Neuronal stem cell (in vitro differentiated cells): ENCODE data around the gene ANXA6.

ENCODE experiments used
- DNase-seq: peaks from one replicate; pipeline ENCODE4 v3.0.0-alpha.2; 2013; ENCODE audit warnings: low spot score
- H2AFZ ChIP-seq: one replicate; pipeline ENCODE4 v1.6.1; 2013; ENCODE audit warnings: mild to moderate bottlenecking, low read length, inconsistent platforms
- H2AK5ac ChIP-seq: 2 replicates; pipeline ENCODE4 v1.6.1; 2013; ENCODE audit warnings: low read depth, mild to moderate bottlenecking, inconsistent platforms, low read length, moderate library complexity, mixed read lengths
- H2BK120ac ChIP-seq: 2 replicates; pipeline ENCODE4 v1.6.1; 2013; ENCODE audit warnings: low read depth, mild to moderate bottlenecking, inconsistent platforms, low read length, moderate library complexity, mixed read lengths
- H2BK12ac ChIP-seq: one replicate; pipeline ENCODE4 v1.6.1; 2013; ENCODE audit warnings: low read length, inconsistent platforms
- H2BK15ac ChIP-seq: 2 replicates; pipeline ENCODE4 v1.6.1; 2013; ENCODE audit warnings: mild to moderate bottlenecking, low read length, inconsistent platforms, mixed read lengths
- H2BK5ac ChIP-seq: one replicate; pipeline ENCODE4 v1.6.1; 2013; ENCODE audit warnings: inconsistent platforms, mild to moderate bottlenecking, low read length, moderate library complexity
- H3K14ac ChIP-seq: one replicate; pipeline ENCODE4 v1.6.1; 2013; ENCODE audit warnings: low read length, inconsistent platforms
- H3K18ac ChIP-seq: 2 replicates; pipeline ENCODE4 v1.6.1; 2013; ENCODE audit warnings: low read length, inconsistent platforms
- H3K23ac ChIP-seq: 2 replicates; pipeline ENCODE4 v1.6.1; 2013; ENCODE audit warnings: low read depth, mild to moderate bottlenecking, mixed read lengths, low read length, inconsistent platforms; ENCODE audit not compliant: poor library complexity
- H3K27ac ChIP-seq: replicated peaks from 3 replicates; pipeline ENCODE4 v1.5.1; 2013; ENCODE audit warnings: low read length, inconsistent platforms
- H3K27me3 ChIP-seq, 3 experiments: 2 replicates each; pipeline ENCODE4 v1.6.1; 2013; ENCODE audit warnings: low read length in 3 of 3, mild to moderate bottlenecking in 2 of 3, inconsistent platforms in 1 of 3, low read depth in 1 of 3, mixed read lengths in 1 of 3, moderate library complexity in 1 of 3; ENCODE audit not compliant: control insufficient read depth in 3 of 3, insufficient read depth in 3 of 3
- H3K36me3 ChIP-seq, 2 donors: replicated peaks in 1 of 2; 2 replicates each; pipeline ENCODE4 v1.6.1; 2013; ENCODE audit warnings: low read length in 2 of 2; ENCODE audit not compliant: control insufficient read depth in 2 of 2, insufficient read depth in 2 of 2
- H3K4ac ChIP-seq: 2 replicates; pipeline ENCODE4 v1.6.1; 2013; ENCODE audit warnings: inconsistent platforms, mild to moderate bottlenecking, low read length, moderate library complexity
- H3K4me1 ChIP-seq, 2 donors: 1 replicate in 1 of 2; 2 replicates in 1 of 2; pipeline ENCODE4 v1.6.1; 2013; ENCODE audit warnings: low read length in 2 of 2, low read depth in 1 of 2; ENCODE audit not compliant: control insufficient read depth in 2 of 2, insufficient read depth in 1 of 2
- H3K4me2 ChIP-seq: one replicate; pipeline ENCODE4 v1.6.1; 2013; ENCODE audit warnings: mild to moderate bottlenecking, low read length, inconsistent platforms; ENCODE audit not compliant: insufficient read depth, poor library complexity, severe bottlenecking
- H3K4me3 ChIP-seq, 2 donors: 2 replicates each; pipeline ENCODE4 v1.5.1; 2013; ENCODE audit warnings: low read length in 2 of 2, mild to moderate bottlenecking in 2 of 2, inconsistent platforms in 1 of 2, moderate library complexity in 1 of 2
- H3K79me1 ChIP-seq: one replicate; pipeline ENCODE4 v1.6.1; 2013; ENCODE audit warnings: low read depth, mild to moderate bottlenecking, inconsistent platforms, low read length, moderate library complexity
- H3K9ac ChIP-seq: one replicate; pipeline ENCODE4 v1.6.1; 2013; ENCODE audit warnings: mild to moderate bottlenecking, low read depth, low read length, inconsistent platforms; ENCODE audit not compliant: poor library complexity
- H3K9me3 ChIP-seq, 2 donors: replicated peaks in 1 of 2; 2 replicates each; pipeline versions ENCODE3 to v1.6.1; 2013; ENCODE audit warnings: low read length in 2 of 2, mild to moderate bottlenecking in 2 of 2, inconsistent platforms in 1 of 2, low read depth in 1 of 2, mixed read lengths in 1 of 2, moderate library complexity in 1 of 2; ENCODE audit not compliant: control insufficient read depth in 2 of 2, insufficient read depth in 1 of 2
- H4K8ac ChIP-seq: one replicate; pipeline ENCODE4 v1.6.1; 2013; ENCODE audit warnings: low read depth, mild to moderate bottlenecking, inconsistent platforms, low read length, moderate library complexity
- H4K91ac ChIP-seq: one replicate; pipeline ENCODE4 v1.6.1; 2013; ENCODE audit warnings: low read length, low read depth, mild to moderate bottlenecking, inconsistent platforms; ENCODE audit not compliant: poor library complexity
- WGBS, 2 donors: extraction: QIAGEN DNeasy Blood & Tissue Kit; methylation state at CpG; one replicate each; pipeline ENCODE4 v1.1.7; 2013; ENCODE audit warnings: missing lambda C conversion rate in 2 of 2, mixed read lengths in 1 of 2; ENCODE audit not compliant: insufficient read length in 2 of 2, insufficient replicate concordance in 1 of 2; ENCODE audit errors: extremely low coverage in 2 of 2; 5-methylcytosine and 5-hydroxymethylcytosine counted together

ANXA6 gene

DNA sequence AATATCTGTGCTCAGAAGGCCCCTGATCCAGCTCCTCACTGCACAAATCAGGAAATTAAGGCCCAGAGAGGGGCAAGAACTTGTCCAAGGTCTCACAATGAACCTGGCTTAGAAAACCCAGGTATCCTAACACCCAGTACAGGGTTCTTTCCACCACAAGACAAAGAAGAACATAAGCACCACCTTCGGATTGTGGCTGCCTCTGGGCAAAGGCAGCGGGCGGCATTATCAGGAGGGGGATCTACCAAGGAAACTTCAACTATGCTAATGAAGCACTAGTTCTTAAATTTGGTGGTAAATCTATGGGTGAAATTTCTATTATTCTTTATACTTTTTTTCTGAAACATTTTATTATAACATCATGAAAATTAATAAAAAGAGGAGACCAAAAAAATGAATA, 17.9 kb downstream of the ANXA6 start:
- Histone ChIP-seq H3K9ac (no peak overlapping the region), H3K14ac (no peak overlapping the region), H2AK5ac (no peak overlapping the region), H2BK15ac (no peak overlapping the region), H3K23ac (no peak overlapping the region), H3K18ac (no peak overlapping the region), H4K8ac (no peak overlapping the region), H3K4me1 (no peaks in the 10 kb centered on the region), H2BK5ac (no peak overlapping the region), H2BK12ac (no peak overlapping the region), H2BK120ac (no peak overlapping the region), H3K79me1 (no peaks in the 10 kb centered on the region), H3K4me2 (no peak overlapping the region), H3K9me3 (no peaks in the 10 kb centered on the region), H3K27me3 (no peaks in the 10 kb centered on the region), H2AFZ (no peak overlapping the region), H3K27ac (no peak overlapping the region), H3K36me3 (peaks cover 23 to 90% of the 10 kb centered on the region in 2 donors), H3K4ac (no peak overlapping the region), H3K4me3 (no peak overlapping the region), H4K91ac (no peak overlapping the region)
- DNase-seq: no peak
- no CpG with 5 or more reads among the region's 3 CpGs for WGBS, 2 donors

DNA sequence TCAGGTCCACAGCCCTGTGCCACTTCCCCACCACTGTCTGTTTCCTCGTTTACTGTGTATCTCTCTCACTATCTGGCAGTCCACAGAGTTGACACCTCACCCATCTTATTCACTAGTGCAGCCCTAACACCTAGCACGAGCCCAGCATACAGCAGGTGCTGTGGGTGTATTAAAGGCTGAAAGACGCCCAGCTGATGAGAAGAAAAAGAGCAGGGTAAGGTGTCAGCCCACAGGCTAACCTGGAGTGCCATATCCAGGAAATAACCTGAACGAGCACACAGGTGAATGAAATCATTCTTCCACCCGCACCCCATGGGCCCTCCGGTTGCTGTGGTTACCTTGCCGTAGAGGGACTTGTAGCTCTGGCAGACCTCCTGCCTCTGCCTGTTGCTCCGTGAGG, 18.6 kb downstream of the ANXA6 start:
- no peak for DNase-seq
- H3K27ac ChIP-seq: no peak overlapping the region
- no peak overlapping the region for H2AK5ac ChIP-seq
- H2BK5ac ChIP-seq: no peak overlapping the region
- no peak overlapping the region for H3K4me3 ChIP-seq
- H3K18ac ChIP-seq: no peak overlapping the region
- no peak overlapping the region for H4K8ac ChIP-seq
- no peaks in the 10 kb centered on the region for H3K9me3 ChIP-seq
- no peak overlapping the region for H3K4ac ChIP-seq
- H3K36me3 ChIP-seq: peaks cover 25 to 90% of the 10 kb centered on the region in 2 donors
- no peak overlapping the region for H4K91ac ChIP-seq
- H3K23ac ChIP-seq: no peak overlapping the region
- WGBS, 2 donors: no CpG with 5 or more reads among the region's 8 CpGs
- no peak overlapping the region for H2BK12ac ChIP-seq
- no peaks in the 10 kb centered on the region for H3K27me3 ChIP-seq
- H2BK120ac ChIP-seq: no peak overlapping the region
- H2BK15ac ChIP-seq: no peak overlapping the region
- no peaks in the 10 kb centered on the region for H3K79me1 ChIP-seq
- H3K9ac ChIP-seq: no peak overlapping the region
- no peaks in the 10 kb centered on the region for H3K4me1 ChIP-seq
- H3K14ac ChIP-seq: no peak overlapping the region
- no peak overlapping the region for H2AFZ ChIP-seq
- H3K4me2 ChIP-seq: no peak overlapping the region

DNA sequence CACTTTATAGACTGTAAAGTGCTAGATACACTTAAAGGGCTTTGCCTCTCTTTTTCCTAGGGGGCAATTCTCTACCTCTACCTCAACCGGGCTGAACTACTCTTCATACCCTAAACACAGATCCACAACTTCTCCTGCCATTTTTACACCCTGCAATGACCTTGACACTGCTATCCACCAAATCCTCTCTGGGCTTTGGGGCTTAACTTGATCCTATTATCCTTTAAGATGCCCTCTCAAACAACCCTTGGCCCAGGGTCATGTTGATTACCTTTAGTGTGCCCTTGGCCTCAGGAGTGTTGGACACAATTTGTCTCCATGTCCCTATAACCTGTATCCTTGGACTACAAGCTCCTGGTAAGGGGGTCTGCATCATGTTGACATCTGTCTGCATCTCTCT, 19.5 kb downstream of the ANXA6 start:
- H2BK12ac ChIP-seq: no peak overlapping the region
- H3K9me3 ChIP-seq: no peaks in the 10 kb centered on the region
- H3K27me3 ChIP-seq: no peaks in the 10 kb centered on the region
- no peak overlapping the region for H3K14ac ChIP-seq
- no peak overlapping the region for H2AFZ ChIP-seq
- peaks cover 26 to 90% of the 10 kb centered on the region in 2 donors for H3K36me3 ChIP-seq
- H3K18ac ChIP-seq: no peak overlapping the region
- no peak overlapping the region for H2BK5ac ChIP-seq
- no peak overlapping the region for H3K9ac ChIP-seq
- H3K79me1 ChIP-seq: no peaks in the 10 kb centered on the region
- no peak overlapping the region for H2BK15ac ChIP-seq
- H4K8ac ChIP-seq: no peak overlapping the region
- no peak overlapping the region for H3K27ac ChIP-seq
- no peak for DNase-seq
- no peak overlapping the region for H3K4ac ChIP-seq
- no peak overlapping the region for H2AK5ac ChIP-seq
- H3K23ac ChIP-seq: no peak overlapping the region
- H3K4me1 ChIP-seq: no peaks in the 10 kb centered on the region
- WGBS, 2 donors: no CpG with 5 or more reads among the region's 1 CpG
- H3K4me3 ChIP-seq: no peak overlapping the region
- no peak overlapping the region for H4K91ac ChIP-seq
- no peak overlapping the region for H2BK120ac ChIP-seq
- H3K4me2 ChIP-seq: no peak overlapping the region

DNA sequence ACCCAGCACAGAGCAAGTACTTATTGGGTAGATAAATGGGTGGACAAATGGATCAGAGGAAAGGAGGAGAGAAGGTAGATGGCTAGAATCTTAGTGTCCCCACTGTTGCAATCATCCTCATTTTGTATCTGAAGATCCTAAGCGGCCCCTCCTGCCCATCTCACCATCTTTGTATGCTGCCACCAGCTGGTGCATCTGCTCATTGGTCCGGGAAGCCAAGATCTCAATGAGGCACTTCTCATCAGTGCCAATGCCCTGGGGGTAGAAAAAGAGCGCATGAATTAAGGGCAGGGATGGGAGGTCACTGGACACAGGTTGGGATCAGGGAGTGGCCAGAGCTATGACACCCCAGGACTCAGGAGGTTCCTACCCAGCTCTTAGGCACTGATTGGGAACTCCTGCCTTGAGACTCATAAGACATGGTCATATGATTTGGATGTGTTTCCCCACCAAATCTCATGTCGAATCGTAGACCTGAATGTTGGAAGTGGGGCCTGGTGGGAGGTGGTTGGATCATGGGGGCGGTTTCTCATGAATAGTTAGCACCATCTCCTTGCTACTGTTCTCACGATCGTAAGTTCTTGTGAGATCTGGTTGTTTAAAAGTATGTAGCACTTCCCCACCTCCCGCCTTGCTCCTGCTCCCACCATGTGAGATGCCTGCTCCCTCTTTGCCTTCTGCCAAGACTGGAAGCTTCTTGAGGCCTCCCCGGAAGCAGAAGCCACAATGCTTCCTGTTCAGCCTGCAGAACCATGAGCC, 20.3 kb downstream of the ANXA6 start:
- no peak overlapping the region for H4K91ac ChIP-seq
- no peak overlapping the region for H3K4me2 ChIP-seq
- no peaks in the 10 kb centered on the region for H3K9me3 ChIP-seq
- no peaks in the 10 kb centered on the region for H3K79me1 ChIP-seq
- no peak overlapping the region for H2BK15ac ChIP-seq
- no peak overlapping the region for H2AK5ac ChIP-seq
- no peak overlapping the region for H3K27ac ChIP-seq
- no peaks in the 10 kb centered on the region for H3K27me3 ChIP-seq
- no peak overlapping the region for H2AFZ ChIP-seq
- no peaks in the 10 kb centered on the region for H3K4me1 ChIP-seq
- no peak overlapping the region for H2BK12ac ChIP-seq
- H4K8ac ChIP-seq: no peak overlapping the region
- H3K14ac ChIP-seq: no peak overlapping the region
- H2BK120ac ChIP-seq: no peak overlapping the region
- no peak overlapping the region for H3K4me3 ChIP-seq
- no peak for DNase-seq
- no peak overlapping the region for H3K23ac ChIP-seq
- H3K36me3 ChIP-seq: peaks cover 30 to 92% of the 10 kb centered on the region in 2 donors
- no peak overlapping the region for H3K9ac ChIP-seq
- no peak overlapping the region for H3K4ac ChIP-seq
- WGBS, 2 donors: no CpG with 5 or more reads among the region's 10 CpGs
- no peak overlapping the region for H2BK5ac ChIP-seq
- H3K18ac ChIP-seq: no peak overlapping the region
